ENCODE data around the gene TEX261.
A peak's percentile ranks its signal among the peaks of the same experiment; 100 is the strongest.

TEX261 gene

GRCh38 chr2:70995426-70995729, 705 bp upstream of the TEX261 start:
- H3K27ac ChIP-seq (ENCODE audit: low read depth, low read length), result no peak overlapping the region
- H3K4me1 ChIP-seq (ENCODE audit: insufficient read depth, low read length), result peaks cover 15% of the 10 kb centered on the region
- peaks cover 24% of the 10 kb centered on the region for H3K36me3 ChIP-seq (ENCODE audit: insufficient read depth, low read length)
- peak overlapping the region; percentile 53 for H3K9ac ChIP-seq (ENCODE audit: low read length)
- H3K9me3 ChIP-seq (ENCODE audit: low read length), result no peaks in the 10 kb centered on the region
- H3K27me3 ChIP-seq (ENCODE audit: control insufficient read depth in 1 of 2, insufficient read depth in 2 of 2, low read length in 2 of 2), result no peaks in the 10 kb centered on the region
- peak overlapping the region; percentile 52 to 84 for H3K4me3 ChIP-seq (ENCODE audit: low read depth in 1 of 2, low read length in 2 of 2)

- Histone ChIP-seq H3K9ac (ENCODE audit: low read length) (peak overlapping the region; percentile 79), H3K4me3 (ENCODE audit: low read depth in 1 of 2, low read length in 2 of 2) (peak overlapping the region; percentile 94 to 95), H3K4me1 (ENCODE audit: insufficient read depth, low read length) (peaks cover 15% of the 10 kb centered on the region), H3K9me3 (ENCODE audit: low read length) (no peaks in the 10 kb centered on the region), H3K27ac (ENCODE audit: low read depth, low read length) (peak overlapping the region; percentile 28), H3K27me3 (ENCODE audit: control insufficient read depth in 1 of 2, insufficient read depth in 2 of 2, low read length in 2 of 2) (no peaks in the 10 kb centered on the region), H3K36me3 (ENCODE audit: insufficient read depth, low read length) (peaks cover 33% of the 10 kb centered on the region)
These were observed 519 bp downstream of the TEX261 start for GRCh38 chr2:70994009-70994698.

DNA sequence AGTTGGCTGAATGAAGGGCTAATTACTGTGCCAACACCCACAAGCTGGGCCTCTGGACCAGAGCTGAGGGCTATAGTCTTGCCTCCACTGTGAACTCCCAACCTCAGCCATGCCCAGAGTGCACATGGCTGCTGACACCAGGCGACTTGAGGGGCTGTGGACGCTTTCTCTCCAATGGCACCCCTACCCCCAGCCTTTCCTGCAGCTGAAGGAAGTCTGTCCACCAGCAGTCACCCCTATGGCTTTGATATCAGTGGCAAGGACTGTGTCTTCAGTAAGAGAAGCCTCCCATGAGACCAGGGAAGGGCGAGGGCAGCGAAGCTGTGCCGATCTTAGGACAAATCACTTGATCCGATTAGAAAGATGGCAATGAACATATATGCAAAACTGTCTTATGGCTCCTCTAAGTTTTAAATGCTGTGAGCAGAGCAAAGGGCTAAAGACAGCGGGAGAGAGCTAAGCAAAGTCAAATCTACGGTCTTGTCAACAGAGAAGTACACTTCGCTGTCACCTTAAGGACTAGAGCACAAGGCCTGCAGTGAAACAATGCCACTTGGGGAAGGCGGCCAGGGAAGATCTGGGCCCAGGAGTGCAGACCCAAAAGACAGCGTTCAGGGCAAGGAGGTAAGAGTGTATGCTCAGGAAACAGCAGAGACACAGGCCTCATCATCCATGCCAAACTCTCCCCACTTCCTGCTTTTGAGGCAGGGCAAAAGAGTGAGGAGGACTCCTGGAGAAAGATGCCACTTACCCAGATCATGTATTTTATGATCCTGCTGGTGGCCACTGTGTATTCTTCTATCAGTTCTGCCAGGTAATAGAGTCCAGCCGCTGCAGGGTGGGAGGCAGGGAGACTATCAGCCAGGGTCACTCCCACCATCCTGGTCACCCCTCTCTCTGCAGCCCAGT, 1.5 kb downstream of the TEX261 start:
- peak overlapping the region in 1 of 2 donors; percentile 94 for H3K4me3 ChIP-seq (ENCODE audit: low read depth in 1 of 2, low read length in 2 of 2)
- no peaks in the 10 kb centered on the region for H3K27me3 ChIP-seq (ENCODE audit: control insufficient read depth in 1 of 2, insufficient read depth in 2 of 2, low read length in 2 of 2)
- H3K9ac ChIP-seq (ENCODE audit: low read length), result peak overlapping the region; percentile 79
- H3K9me3 ChIP-seq (ENCODE audit: low read length), result no peaks in the 10 kb centered on the region
- H3K4me1 ChIP-seq (ENCODE audit: insufficient read depth, low read length), result peaks cover 15% of the 10 kb centered on the region
- no peak overlapping the region for H3K27ac ChIP-seq (ENCODE audit: low read depth, low read length)
- H3K36me3 ChIP-seq (ENCODE audit: insufficient read depth, low read length), result peaks cover 42% of the 10 kb centered on the region

- peaks cover 15% of the 10 kb centered on the region for H3K4me1 ChIP-seq (ENCODE audit: insufficient read depth, low read length)
These were observed 2.9 kb downstream of the TEX261 start for GRCh38 chr2:70991742-70992141.

DNA sequence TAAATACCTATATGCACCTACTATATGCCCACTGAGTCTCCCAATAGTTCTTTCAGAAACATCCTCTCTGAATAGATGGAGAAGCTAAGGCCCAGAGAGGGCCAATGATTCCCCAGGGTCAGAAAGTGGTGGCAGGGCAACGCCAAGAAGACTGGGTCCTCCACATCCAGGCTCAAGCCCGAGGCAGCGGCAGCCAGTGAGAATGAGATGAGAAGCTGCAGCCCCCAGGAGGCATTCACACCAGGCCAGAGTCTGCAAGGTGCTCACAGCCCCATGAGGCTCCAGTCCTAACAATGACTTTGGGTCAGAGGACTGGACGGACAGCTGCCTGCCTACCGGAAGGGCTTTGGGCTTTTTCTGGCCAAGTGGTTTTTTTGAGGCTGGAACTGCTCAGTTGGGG, 3.5 kb downstream of the TEX261 start:
- H3K4me1 ChIP-seq (ENCODE audit: insufficient read depth, low read length), result peaks cover 15% of the 10 kb centered on the region
- H3K4me3 ChIP-seq (ENCODE audit: low read depth in 1 of 2, low read length in 2 of 2), result no peak overlapping the region
- H3K9me3 ChIP-seq (ENCODE audit: low read length), result no peaks in the 10 kb centered on the region
- H3K9ac ChIP-seq (ENCODE audit: low read length), result no peak overlapping the region
- H3K36me3 ChIP-seq (ENCODE audit: insufficient read depth, low read length), result peaks cover 63% of the 10 kb centered on the region
- H3K27ac ChIP-seq (ENCODE audit: low read depth, low read length), result no peak overlapping the region
- H3K27me3 ChIP-seq (ENCODE audit: control insufficient read depth in 1 of 2, insufficient read depth in 2 of 2, low read length in 2 of 2), result no peaks in the 10 kb centered on the region

More at GRCh38 chr2:70991742-70992141, 2.9 kb downstream of the TEX261 start:
- no peak overlapping the region for H3K9ac ChIP-seq (ENCODE audit: low read length)
- no peaks in the 10 kb centered on the region for H3K27me3 ChIP-seq (ENCODE audit: control insufficient read depth in 1 of 2, insufficient read depth in 2 of 2, low read length in 2 of 2)
- H3K4me3 ChIP-seq (ENCODE audit: low read depth in 1 of 2, low read length in 2 of 2), result no peak overlapping the region
- peaks cover 57% of the 10 kb centered on the region for H3K36me3 ChIP-seq (ENCODE audit: insufficient read depth, low read length)
- no peaks in the 10 kb centered on the region for H3K9me3 ChIP-seq (ENCODE audit: low read length)
- H3K27ac ChIP-seq (ENCODE audit: low read depth, low read length), result no peak overlapping the region

DNA sequence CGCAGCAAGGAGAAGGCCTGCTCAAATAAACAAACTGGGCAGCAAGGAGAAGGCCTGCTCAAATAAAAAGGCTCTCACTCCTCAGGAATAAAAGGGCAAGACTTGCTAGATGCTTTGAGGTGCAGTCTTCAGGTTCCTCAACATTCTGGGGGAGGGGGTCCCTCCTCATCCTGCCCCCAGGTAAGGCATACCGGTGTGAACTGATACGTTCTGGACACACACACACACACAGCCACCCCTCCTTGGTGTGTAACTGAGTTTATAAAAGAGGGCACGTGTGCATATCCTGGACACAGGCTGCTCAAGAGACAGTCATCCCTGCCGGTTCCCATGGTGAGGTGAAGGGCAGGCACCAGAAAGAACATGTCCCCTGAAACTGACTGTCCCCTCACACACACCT, 4.5 kb downstream of the TEX261 start:
- Histone ChIP-seq H3K27me3 (ENCODE audit: control insufficient read depth in 1 of 2, insufficient read depth in 2 of 2, low read length in 2 of 2) (no peaks in the 10 kb centered on the region), H3K4me1 (ENCODE audit: insufficient read depth, low read length) (peaks cover 15% of the 10 kb centered on the region), H3K9ac (ENCODE audit: low read length) (no peak overlapping the region), H3K4me3 (ENCODE audit: low read depth in 1 of 2, low read length in 2 of 2) (no peak overlapping the region), H3K9me3 (ENCODE audit: low read length) (no peaks in the 10 kb centered on the region), H3K27ac (ENCODE audit: low read depth, low read length) (no peak overlapping the region), H3K36me3 (ENCODE audit: insufficient read depth, low read length) (peaks cover 71% of the 10 kb centered on the region)

DNA sequence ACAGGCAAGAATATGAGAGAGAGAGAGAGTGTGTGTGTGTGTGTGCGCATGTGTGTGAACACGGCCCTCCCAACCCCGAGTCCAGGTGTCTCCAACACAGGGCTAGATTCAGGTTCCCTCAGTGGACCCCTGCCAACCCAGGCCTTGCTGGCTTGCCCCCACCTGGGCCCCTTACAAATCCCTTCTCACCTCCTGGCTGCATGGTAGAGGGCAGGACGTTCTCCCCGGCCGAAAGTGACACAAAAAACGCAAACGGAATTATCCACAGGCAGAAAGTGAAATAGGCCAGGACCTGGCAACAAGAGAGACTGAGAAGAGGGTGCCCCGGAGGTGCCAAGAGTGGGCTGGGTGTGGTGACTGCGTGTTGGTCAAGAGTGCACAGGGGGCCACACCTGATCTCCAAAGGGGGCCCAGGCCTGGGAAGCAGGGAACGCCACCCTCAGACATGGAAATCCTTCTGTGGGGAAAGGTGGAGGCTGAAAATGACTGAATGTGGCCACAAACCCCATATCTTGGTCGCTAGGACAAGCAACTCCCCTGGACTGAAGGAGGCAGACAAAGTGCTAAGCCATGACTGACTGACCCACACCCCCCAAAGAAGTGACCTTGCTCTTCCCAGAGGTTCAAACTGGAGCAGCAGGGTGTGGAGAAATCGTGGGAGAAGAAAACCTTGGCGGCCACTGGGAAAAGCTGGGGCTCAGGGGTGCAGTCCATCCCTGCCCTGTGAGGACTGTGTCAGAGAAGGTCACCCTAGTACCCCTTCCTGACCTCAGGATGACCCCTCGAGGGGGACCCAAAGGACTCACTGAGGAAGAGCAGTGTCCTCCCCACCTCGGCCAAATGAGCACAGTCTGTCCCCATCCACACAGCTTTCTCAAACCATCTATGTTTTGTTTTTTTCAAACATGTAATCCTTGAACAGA, 5.7 kb downstream of the TEX261 start:
- no peak overlapping the region for H3K9ac ChIP-seq (ENCODE audit: low read length)
- H3K4me3 ChIP-seq (ENCODE audit: low read depth in 1 of 2, low read length in 2 of 2), result no peak overlapping the region
- no peaks in the 10 kb centered on the region for H3K27me3 ChIP-seq (ENCODE audit: control insufficient read depth in 1 of 2, insufficient read depth in 2 of 2, low read length in 2 of 2)
- H3K36me3 ChIP-seq (ENCODE audit: insufficient read depth, low read length), result peaks cover 75% of the 10 kb centered on the region
- H3K9me3 ChIP-seq (ENCODE audit: low read length), result no peaks in the 10 kb centered on the region
- H3K4me1 ChIP-seq (ENCODE audit: insufficient read depth, low read length), result peaks cover 14% of the 10 kb centered on the region
- H3K27ac ChIP-seq (ENCODE audit: low read depth, low read length), result no peak overlapping the region

GRCh38 chr2:70988151-70988550, 6.5 kb downstream of the TEX261 start:
- H3K4me3 ChIP-seq (ENCODE audit: low read depth in 1 of 2, low read length in 2 of 2), result no peak overlapping the region
- peaks cover 6% of the 10 kb centered on the region for H3K4me1 ChIP-seq (ENCODE audit: insufficient read depth, low read length)
- no peaks in the 10 kb centered on the region for H3K9me3 ChIP-seq (ENCODE audit: low read length)
- no peak overlapping the region for H3K27ac ChIP-seq (ENCODE audit: low read depth, low read length)
- H3K9ac ChIP-seq (ENCODE audit: low read length), result no peak overlapping the region
- H3K27me3 ChIP-seq (ENCODE audit: control insufficient read depth in 1 of 2, insufficient read depth in 2 of 2, low read length in 2 of 2), result no peaks in the 10 kb centered on the region
- H3K36me3 ChIP-seq (ENCODE audit: insufficient read depth, low read length), result peaks cover 78% of the 10 kb centered on the region

DNA sequence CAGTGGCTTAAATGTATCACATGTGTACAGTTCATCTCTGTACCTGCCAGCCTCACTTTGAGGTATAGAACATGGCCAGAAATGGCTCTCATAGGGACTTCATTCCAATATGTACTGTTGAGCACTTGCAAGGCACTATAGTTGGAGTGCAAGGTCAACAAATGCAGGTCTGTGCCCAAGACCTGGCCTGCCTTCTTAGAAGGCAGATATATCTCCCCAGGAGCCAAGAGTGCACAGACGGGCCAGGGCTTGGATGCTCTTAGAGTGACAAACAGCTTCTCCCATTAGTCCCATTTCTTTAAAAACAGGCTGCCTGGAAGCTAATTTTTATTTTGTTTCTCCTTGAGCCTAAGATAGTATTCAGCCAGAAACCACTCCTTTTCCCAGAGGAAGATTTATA, 7.3 kb downstream of the TEX261 start:
- H3K27me3 ChIP-seq (ENCODE audit: control insufficient read depth in 1 of 2, insufficient read depth in 2 of 2, low read length in 2 of 2), result no peaks in the 10 kb centered on the region
- no peak overlapping the region for H3K27ac ChIP-seq (ENCODE audit: low read depth, low read length)
- peaks cover 74% of the 10 kb centered on the region for H3K36me3 ChIP-seq (ENCODE audit: insufficient read depth, low read length)
- no peaks in the 10 kb centered on the region for H3K4me1 ChIP-seq (ENCODE audit: insufficient read depth, low read length)
- H3K9ac ChIP-seq (ENCODE audit: low read length), result no peak overlapping the region
- no peaks in the 10 kb centered on the region for H3K9me3 ChIP-seq (ENCODE audit: low read length)
- no peak overlapping the region for H3K4me3 ChIP-seq (ENCODE audit: low read depth in 1 of 2, low read length in 2 of 2)

GRCh38 chr2:70986499-70987189, 8.0 kb downstream of the TEX261 start:
- no peaks in the 10 kb centered on the region for H3K27me3 ChIP-seq (ENCODE audit: control insufficient read depth in 1 of 2, insufficient read depth in 2 of 2, low read length in 2 of 2)
- no peak overlapping the region for H3K9ac ChIP-seq (ENCODE audit: low read length)
- no peaks in the 10 kb centered on the region for H3K9me3 ChIP-seq (ENCODE audit: low read length)
- H3K27ac ChIP-seq (ENCODE audit: low read depth, low read length), result no peak overlapping the region
- no peaks in the 10 kb centered on the region for H3K4me1 ChIP-seq (ENCODE audit: insufficient read depth, low read length)
- peaks cover 69% of the 10 kb centered on the region for H3K36me3 ChIP-seq (ENCODE audit: insufficient read depth, low read length)
- no peak overlapping the region for H3K4me3 ChIP-seq (ENCODE audit: low read depth in 1 of 2, low read length in 2 of 2)

All from muscle layer of colon (tissue), 2 donors.